ENCODE data around the gene TBC1D22A. TPM values are rescaled to one million over a fixed set of nuclear protein-coding genes. Genes with fewer than 3 reads are reported as not detected.

TBC1D22A gene
- total RNA-seq, 1 donor from 2014 or later = 15.8 TPM

DNA sequence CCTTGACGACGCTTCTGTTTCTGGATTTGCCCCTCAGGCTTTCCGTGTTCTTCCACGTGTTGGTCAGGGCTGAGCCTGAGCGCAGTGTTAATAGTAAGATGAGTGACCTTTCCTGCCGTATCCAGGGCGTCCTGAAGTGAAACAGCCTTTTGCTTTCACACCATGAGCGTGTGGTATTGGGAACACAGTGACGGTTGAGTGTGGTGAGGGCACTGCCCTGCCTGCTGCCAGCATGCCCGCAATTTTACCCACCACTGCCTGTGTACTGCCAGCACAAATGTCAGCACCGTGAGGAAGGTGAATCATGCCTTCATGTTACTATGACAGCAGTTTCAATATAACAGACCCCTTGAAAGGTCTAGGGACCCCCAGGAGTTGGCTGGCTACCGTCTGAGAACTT lies 217.1 kb downstream of the TBC1D22A start:
- DNase-seq = no peak
- intact Hi-C loops (cut with micrococcal nuclease) = no loop called here
- no peak for ATAC-seq

- intact Hi-C loops (cut with micrococcal nuclease) = no loop called here
- DNase-seq (no peak), ATAC-seq (no peak)
These were observed 217.9 kb downstream of the TBC1D22A start for GRCh38 chr22:46980392-46980791.

DNA sequence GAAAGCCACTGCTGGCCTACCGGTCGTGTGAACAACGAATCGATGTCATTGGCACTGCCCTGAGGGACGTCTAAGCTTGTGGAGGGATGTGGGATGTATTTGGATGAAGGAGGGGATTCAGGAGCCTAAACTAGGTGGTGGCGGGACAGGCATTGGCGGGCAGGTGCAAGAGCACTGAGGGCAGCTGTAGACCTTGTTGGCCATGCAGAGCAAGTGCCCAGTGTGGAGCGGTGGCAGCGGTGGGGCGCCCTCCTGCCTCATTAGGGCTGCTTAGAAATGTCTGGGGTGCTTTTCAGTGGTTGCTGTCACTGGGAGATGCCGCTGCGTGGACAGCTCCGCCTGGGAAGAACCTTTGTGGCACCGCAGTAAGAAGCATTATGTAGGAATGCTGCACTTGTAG lies 220.2 kb downstream of the TBC1D22A start:
- intact Hi-C loops (cut with micrococcal nuclease) = no loop called here
- ATAC-seq (no peak), DNase-seq (no peak)

DNA sequence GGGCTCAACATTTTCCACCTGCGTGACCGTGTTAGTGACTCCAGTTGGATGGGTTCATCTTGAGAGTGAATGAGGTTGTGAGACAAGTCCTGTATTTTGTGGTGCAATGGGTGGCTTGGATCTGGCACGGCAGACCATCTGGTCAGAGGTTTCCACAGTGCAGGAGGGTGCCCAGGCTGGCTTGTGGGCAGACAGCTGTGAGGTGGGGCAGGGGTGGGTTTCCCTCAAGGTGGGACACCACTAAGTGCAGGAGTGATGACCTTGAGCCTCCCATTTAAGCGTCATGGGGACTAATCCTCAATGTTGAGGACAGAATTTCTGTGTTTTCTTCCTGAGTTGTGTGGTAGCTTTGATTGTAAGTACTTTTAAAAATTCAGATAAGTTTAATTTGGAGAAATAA lies 220.6 kb downstream of the TBC1D22A start:
- intact Hi-C loops (cut with micrococcal nuclease) = no loop called here
- ATAC-seq = no peak
- no peak for DNase-seq

- no peak for ATAC-seq
- intact Hi-C loops (cut with micrococcal nuclease) = no loop called here
- DNase-seq = no peak
These were observed 222.5 kb downstream of the TBC1D22A start for GRCh38 chr22:46984751-46985506.

DNA sequence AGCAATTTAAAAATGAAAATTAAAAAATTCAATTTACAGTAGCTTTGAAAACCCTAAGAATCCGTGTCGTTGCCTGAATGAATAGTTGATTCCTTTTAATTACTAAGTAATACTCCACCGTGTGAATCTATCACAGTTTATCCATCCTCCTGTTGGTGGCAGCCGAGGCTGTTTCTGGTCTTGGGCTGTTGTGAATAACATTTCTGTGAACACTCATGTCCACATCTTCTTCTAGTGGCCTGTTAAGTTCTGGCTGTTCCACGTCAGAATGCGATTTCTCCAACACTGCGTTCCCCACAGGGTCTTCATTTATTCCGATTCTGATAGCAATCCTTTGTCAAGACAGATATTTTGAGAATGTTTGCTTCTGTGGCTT lies 223.0 kb downstream of the TBC1D22A start:
- intact Hi-C loops (cut with micrococcal nuclease) = no loop called here
- no peak for ATAC-seq

GRCh38 chr22:46986788-46987187 lies 224.3 kb downstream of the TBC1D22A start:
- ATAC-seq (no peak), DNase-seq (no peak)
- intact Hi-C loops (cut with micrococcal nuclease) = no loop called here

More for the DNA sequence above, 223.0 kb downstream of the TBC1D22A start:
- no peak for DNase-seq

GRCh38 chr22:46990937-46991550 lies 228.6 kb downstream of the TBC1D22A start:
- ATAC-seq = no peak
- DNase-seq = no peak
- intact Hi-C loops (cut with micrococcal nuclease) = no loop called here

- intact Hi-C loops (cut with micrococcal nuclease) = no loop called here
- ATAC-seq (no peak), DNase-seq (no peak)
These were observed 229.2 kb downstream of the TBC1D22A start for GRCh38 chr22:46991666-46992065.

- intact Hi-C loops (cut with micrococcal nuclease) = no loop called here
- ATAC-seq = no peak
- no peak for DNase-seq
These were observed 229.8 kb downstream of the TBC1D22A start for GRCh38 chr22:46992121-46992731.

DNA sequence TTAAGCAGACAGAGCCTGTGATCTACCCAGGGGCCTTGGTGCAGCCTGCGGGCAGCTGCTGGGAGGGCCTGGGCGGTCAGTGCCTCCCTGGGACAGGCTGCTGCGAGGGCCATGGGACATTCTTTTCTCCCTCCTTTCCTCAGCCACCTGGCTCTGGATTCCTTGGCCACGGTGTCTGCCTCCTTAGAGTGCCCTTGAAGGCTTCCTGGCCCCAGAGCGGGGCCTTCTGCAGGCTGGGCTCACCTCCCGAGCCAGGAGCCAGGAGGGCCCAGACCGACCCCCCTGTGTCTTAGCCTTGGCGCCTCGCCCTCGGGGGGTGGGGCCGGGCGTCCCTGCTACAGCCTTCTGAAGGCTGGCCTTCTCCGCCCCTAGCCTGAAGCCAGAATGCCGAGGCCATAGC lies 231.2 kb downstream of the TBC1D22A start:
- ATAC-seq (peak; percentile 33), DNase-seq (no peak)
- intact Hi-C loops (cut with micrococcal nuclease) = no loop called here

DNA sequence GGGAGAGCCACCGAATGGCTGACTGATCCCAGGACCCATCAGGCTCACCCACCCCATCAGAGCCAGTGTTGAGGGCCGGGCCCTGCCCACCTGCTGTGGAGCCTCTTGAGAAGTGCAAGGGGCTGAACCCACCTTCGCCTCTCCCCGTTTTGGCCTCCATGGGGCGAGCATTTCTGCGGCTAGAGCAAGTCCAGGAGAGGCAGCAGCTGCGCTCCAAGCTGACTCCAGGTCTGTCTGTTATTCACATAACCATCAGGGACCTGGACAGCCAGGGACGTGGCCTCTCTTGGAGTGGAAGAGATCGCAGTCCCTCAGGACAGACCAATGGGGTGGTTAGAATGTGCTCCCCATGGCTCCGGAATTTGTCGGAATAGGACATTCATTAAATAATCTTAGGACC lies 231.8 kb downstream of the TBC1D22A start:
- intact Hi-C loops (cut with micrococcal nuclease) = no loop called here
- DNase-seq (no peak), ATAC-seq (no peak)

DNA sequence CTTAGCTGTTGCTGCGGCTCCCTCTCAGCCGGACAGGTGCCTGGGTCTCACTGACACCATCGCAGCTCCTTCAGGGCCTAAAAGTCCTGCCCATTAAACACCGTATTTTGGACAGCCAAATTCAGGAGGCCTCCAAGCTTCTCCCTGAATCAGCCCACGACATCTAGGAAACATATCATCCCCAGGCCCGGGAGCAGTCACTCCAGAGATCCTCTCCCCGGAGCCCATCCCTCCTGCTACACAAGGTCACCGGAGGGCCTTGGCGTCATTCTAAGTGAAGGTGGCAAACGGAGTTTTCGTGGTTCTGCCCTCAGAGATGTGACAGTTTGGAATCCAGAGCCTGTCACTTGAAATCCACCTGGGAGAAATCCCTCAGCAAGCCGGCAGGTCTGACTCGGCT lies 232.5 kb downstream of the TBC1D22A start:
- no peak for DNase-seq
- intact Hi-C loops (cut with micrococcal nuclease) = no loop called here
- ATAC-seq = no peak

- no peak for ATAC-seq
- DNase-seq = no peak
- intact Hi-C loops (cut with micrococcal nuclease) = no loop called here
These were observed 233.3 kb downstream of the TBC1D22A start for GRCh38 chr22:46995501-46996360.

GRCh38 chr22:46996595-46997310 lies 234.3 kb downstream of the TBC1D22A start:
- intact Hi-C loops (cut with micrococcal nuclease) = no loop called here
- no peak for DNase-seq
- peak; percentile 71 for ATAC-seq

DNA sequence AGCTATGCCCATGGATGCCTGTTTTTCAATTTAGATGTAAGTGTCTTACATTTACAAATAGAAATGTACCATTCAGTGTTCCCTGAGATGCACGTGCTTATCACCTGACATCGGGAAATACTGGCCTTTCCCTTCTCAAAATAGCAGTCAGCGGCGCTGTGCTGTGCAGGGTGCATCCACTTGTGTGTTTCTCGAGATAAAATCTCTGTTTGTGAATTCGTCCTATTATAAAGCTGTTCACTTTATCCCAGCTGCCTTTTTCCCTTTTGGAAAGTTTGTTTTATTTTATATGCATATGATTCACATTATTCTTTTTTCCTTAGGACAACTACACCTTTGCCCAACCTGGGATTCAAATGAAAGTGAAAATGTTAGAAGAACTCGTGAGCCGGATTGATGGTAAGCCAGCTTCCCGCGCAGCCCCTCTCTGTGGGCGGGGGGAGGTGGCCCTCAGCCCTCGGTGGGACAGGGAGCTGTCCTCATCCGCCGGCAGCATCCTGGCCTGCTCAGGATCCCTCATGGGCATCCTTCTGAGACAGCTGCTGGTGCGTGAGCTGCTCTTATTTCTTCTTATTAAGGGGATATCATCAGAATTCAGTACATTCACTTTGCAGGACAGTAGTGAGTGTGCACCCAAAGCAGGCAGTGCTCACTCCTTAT lies 235.0 kb downstream of the TBC1D22A start:
- DNase-seq (no peak), ATAC-seq (peak; percentile 52)
- intact Hi-C loops (cut with micrococcal nuclease) = no loop called here

- no peak for ATAC-seq
- DNase-seq = no peak
- intact Hi-C loops (cut with micrococcal nuclease) = no loop called here
These were observed 235.9 kb downstream of the TBC1D22A start for GRCh38 chr22:46998331-46998730.

DNA sequence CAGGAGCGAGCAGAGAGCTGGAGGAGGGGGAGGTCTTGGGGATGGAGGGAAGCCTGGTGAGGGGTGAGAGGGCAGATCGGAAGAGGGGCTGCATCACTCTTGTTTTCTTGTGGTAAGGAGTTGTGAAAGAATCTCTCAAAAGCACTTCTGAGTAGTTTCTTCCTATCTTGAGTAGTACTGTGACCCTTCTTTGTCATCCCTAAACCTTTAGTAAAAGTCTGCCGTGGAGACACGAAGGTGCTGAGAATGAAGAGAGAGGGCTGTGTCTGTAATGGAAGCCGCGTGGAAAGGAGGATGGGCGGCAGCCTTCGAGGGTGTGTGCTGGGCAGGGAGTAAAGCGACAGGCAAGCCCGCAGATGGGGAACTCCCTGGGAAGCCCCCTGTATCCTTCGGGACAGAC lies 237.8 kb downstream of the TBC1D22A start:
- intact Hi-C loops (cut with micrococcal nuclease) = no loop called here
- no peak for ATAC-seq

GRCh38 chr22:47000888-47001287 lies 238.4 kb downstream of the TBC1D22A start:
- intact Hi-C loops (cut with micrococcal nuclease) = no loop called here
- ATAC-seq (no peak), DNase-seq (no peak)

More for the DNA sequence above, 237.8 kb downstream of the TBC1D22A start:
- no peak for DNase-seq
